ENCODE measurements around the gene TENM4. TPM values are rescaled to one million over a fixed set of nuclear protein-coding genes. Genes with fewer than 3 reads are reported as not detected.
A peak's percentile ranks its signal among the peaks of the same experiment; 100 is the strongest.

Gene TENM4
- polyA plus RNA-seq, 3 donors from 2014 or later: not detected

GRCh38 chr11:78967811-78968210, 473.0 kb downstream of the TENM4 start:
- no peak for DNase-seq
- H3K4me1 Mint-ChIP-seq: peaks cover 0 to 1% of the 10 kb centered on the region in 2 donors
- no peaks in the 10 kb centered on the region for H3K36me3 Mint-ChIP-seq

GRCh38 chr11:78965432-78965831, 475.4 kb downstream of the TENM4 start:
- H3K36me3 Mint-ChIP-seq: no peaks in the 10 kb centered on the region
- peaks cover 6 to 9% (median 8%) of the 10 kb centered on the region in 3 donors for H3K27me3 Mint-ChIP-seq (ENCODE audit: low read depth in 3 of 3)
- H3K4me1 Mint-ChIP-seq: peaks cover 0 to 7% of the 10 kb centered on the region in 2 donors
- H3K9me3 Mint-ChIP-seq: peaks cover 0 to 6% (median 0%) of the 10 kb centered on the region in 6 donors
- DNase-seq: no peak
- H3K27ac Mint-ChIP-seq: no peak overlapping the region
- H3K4me3 Mint-ChIP-seq: no peak overlapping the region

More at GRCh38 chr11:78967811-78968210, 473.0 kb downstream of the TENM4 start:
- H3K9me3 Mint-ChIP-seq: peaks cover 0 to 2% (median 0%) of the 10 kb centered on the region in 6 donors
- no peak overlapping the region for H3K27ac Mint-ChIP-seq
- H3K27me3 Mint-ChIP-seq (ENCODE audit: low read depth in 3 of 3): peaks cover under 1 to 6% (median 1%) of the 10 kb centered on the region in 3 donors
- no peak overlapping the region for H3K4me3 Mint-ChIP-seq

GRCh38 chr11:78961937-78962701, 478.7 kb downstream of the TENM4 start:
- H3K27me3 Mint-ChIP-seq (ENCODE audit: low read depth in 3 of 3): peaks cover 3 to 12% (median 8%) of the 10 kb centered on the region in 3 donors
- no peak for DNase-seq
- H3K27ac Mint-ChIP-seq: no peak overlapping the region
- peaks cover 0 to 5% (median 0%) of the 10 kb centered on the region in 6 donors for H3K9me3 Mint-ChIP-seq
- peak overlapping the region in 1 of 5 donors; percentile 26 for H3K4me3 Mint-ChIP-seq
- H3K4me1 Mint-ChIP-seq: peaks cover 0 to 7% of the 10 kb centered on the region in 2 donors
- no peaks in the 10 kb centered on the region for H3K36me3 Mint-ChIP-seq

GRCh38 chr11:78961247-78961646, 479.6 kb downstream of the TENM4 start:
- H3K36me3 Mint-ChIP-seq: no peaks in the 10 kb centered on the region
- peaks cover 0 to 13% (median 8%) of the 10 kb centered on the region in 3 donors for H3K27me3 Mint-ChIP-seq (ENCODE audit: low read depth in 3 of 3)
- H3K9me3 Mint-ChIP-seq: peaks cover 0 to 4% (median 0%) of the 10 kb centered on the region in 6 donors
- no peak overlapping the region for H3K27ac Mint-ChIP-seq
- DNase-seq: no peak
- H3K4me3 Mint-ChIP-seq: no peak overlapping the region
- H3K4me1 Mint-ChIP-seq: peaks cover 0 to 7% of the 10 kb centered on the region in 2 donors

GRCh38 chr11:78958444-78958843, 482.4 kb downstream of the TENM4 start:
- Mint-ChIP-seq H3K9me3 (peaks cover 0 to 4% (median 0%) of the 10 kb centered on the region in 6 donors), H3K27me3 (ENCODE audit: low read depth in 3 of 3) (peaks cover 0 to 13% (median 10%) of the 10 kb centered on the region in 3 donors), H3K27ac (no peak overlapping the region), H3K36me3 (no peaks in the 10 kb centered on the region), H3K4me3 (no peak overlapping the region), H3K4me1 (peaks cover 0 to 7% of the 10 kb centered on the region in 2 donors)
- no peak for DNase-seq

- Mint-ChIP-seq H3K36me3 (no peaks in the 10 kb centered on the region), H3K4me3 (no peak overlapping the region), H3K27ac (no peak overlapping the region), H3K4me1 (peaks cover 0 to 4% of the 10 kb centered on the region in 2 donors), H3K27me3 (ENCODE audit: low read depth in 3 of 3) (peaks cover 0 to 10% (median 7%) of the 10 kb centered on the region in 3 donors), H3K9me3 (peaks cover 0 to 4% (median 0%) of the 10 kb centered on the region in 6 donors)
- no peak for DNase-seq
These were observed 483.2 kb downstream of the TENM4 start for GRCh38 chr11:78957476-78958245.

DNA sequence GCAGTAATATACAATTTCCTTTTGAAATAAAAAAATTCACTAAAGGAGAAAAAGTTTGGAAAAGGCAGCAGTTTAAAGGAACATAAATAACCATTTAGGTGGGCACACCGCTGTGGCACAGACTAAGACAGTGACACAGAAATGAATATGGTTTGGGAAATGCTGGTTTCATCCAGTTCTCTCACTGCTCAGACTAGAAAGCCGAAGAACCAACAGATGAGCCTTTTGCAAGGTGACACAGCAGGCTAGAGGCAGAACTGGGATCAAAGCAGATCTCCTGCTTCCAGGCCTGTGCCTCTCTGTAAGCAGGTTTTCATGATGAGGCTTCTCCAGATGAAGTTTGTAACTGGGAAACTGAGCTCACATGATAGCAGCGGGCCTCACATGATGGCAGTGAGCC, 486.1 kb downstream of the TENM4 start:
- H3K4me3 Mint-ChIP-seq: no peak overlapping the region
- H3K9me3 Mint-ChIP-seq: peaks cover 0 to 3% (median 0%) of the 10 kb centered on the region in 6 donors
- H3K4me1 Mint-ChIP-seq: no peaks in the 10 kb centered on the region
- H3K27me3 Mint-ChIP-seq (ENCODE audit: low read depth in 3 of 3): peaks cover 0 to 6% (median 3%) of the 10 kb centered on the region in 3 donors
- no peak overlapping the region for H3K27ac Mint-ChIP-seq
- no peaks in the 10 kb centered on the region for H3K36me3 Mint-ChIP-seq
- DNase-seq: no peak

DNA sequence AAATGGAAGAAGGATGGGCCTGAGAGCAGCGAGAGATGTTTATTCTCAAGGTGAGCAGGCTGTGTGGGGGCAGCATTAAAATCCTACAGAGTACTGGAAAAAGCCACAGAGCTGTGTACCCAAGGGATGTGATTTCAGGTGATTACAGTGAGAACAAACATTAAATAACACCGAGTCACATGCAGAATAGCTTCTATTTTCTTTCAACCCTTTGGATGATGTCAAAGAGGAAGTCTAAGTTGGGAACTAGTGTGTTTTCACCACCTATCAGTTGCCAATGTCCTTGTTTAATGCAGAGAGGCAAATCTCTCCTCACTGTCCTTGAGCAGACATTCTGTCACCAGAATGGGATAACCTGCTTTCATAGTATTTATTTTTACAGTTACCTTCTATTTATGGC, 486.6 kb downstream of the TENM4 start:
- Mint-ChIP-seq H3K4me1 (no peaks in the 10 kb centered on the region), H3K27ac (no peak overlapping the region), H3K27me3 (ENCODE audit: low read depth in 3 of 3) (peaks cover 0 to 6% (median 3%) of the 10 kb centered on the region in 3 donors), H3K4me3 (no peak overlapping the region), H3K36me3 (no peaks in the 10 kb centered on the region), H3K9me3 (peaks cover 0 to 3% (median 0%) of the 10 kb centered on the region in 6 donors)
- DNase-seq: no peak

DNA sequence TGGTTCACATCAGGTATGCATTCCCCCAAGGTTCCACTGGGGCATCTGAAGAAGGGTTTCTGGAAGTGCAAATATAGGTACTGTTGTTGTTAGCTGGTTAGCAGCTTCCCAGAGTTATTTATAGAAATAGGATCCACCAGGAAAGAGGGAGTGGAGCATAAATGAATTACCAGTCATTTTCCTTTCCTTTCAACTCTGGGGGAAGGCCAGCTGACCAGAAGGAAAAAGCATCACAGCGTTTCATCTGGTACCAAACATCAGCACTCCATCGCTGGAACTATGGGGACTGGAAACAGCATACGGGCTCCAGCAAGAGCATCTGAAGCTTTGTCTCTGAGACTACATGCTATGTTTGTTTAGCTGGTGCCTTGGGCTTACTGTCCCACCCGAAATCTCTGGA, 487.9 kb downstream of the TENM4 start:
- Mint-ChIP-seq H3K4me3 (no peak overlapping the region), H3K27ac (no peak overlapping the region), H3K9me3 (peaks cover 0 to 3% (median 0%) of the 10 kb centered on the region in 6 donors), H3K27me3 (ENCODE audit: low read depth in 3 of 3) (peaks cover 0 to 6% (median 3%) of the 10 kb centered on the region in 3 donors), H3K36me3 (no peaks in the 10 kb centered on the region), H3K4me1 (no peaks in the 10 kb centered on the region)
- no peak for DNase-seq

GRCh38 chr11:78952175-78952574, 488.7 kb downstream of the TENM4 start:
- Mint-ChIP-seq H3K27me3 (ENCODE audit: low read depth in 3 of 3) (peaks cover 0 to 4% (median 3%) of the 10 kb centered on the region in 3 donors), H3K4me3 (no peak overlapping the region), H3K9me3 (peaks cover 0 to 3% (median 0%) of the 10 kb centered on the region in 6 donors), H3K4me1 (no peaks in the 10 kb centered on the region), H3K36me3 (no peaks in the 10 kb centered on the region), H3K27ac (no peak overlapping the region)
- no peak for DNase-seq

- Mint-ChIP-seq H3K27me3 (ENCODE audit: low read depth in 3 of 3) (peaks cover 0 to 6% (median 2%) of the 10 kb centered on the region in 3 donors), H3K4me1 (no peaks in the 10 kb centered on the region), H3K9me3 (peaks cover 0 to 3% (median 0%) of the 10 kb centered on the region in 6 donors), H3K27ac (no peak overlapping the region), H3K4me3 (no peak overlapping the region), H3K36me3 (no peaks in the 10 kb centered on the region)
- DNase-seq: no peak
These were observed 490.7 kb downstream of the TENM4 start for GRCh38 chr11:78949976-78950690.

GRCh38 chr11:78946945-78947902, 493.6 kb downstream of the TENM4 start:
- H3K27ac Mint-ChIP-seq: no peak overlapping the region
- no peak overlapping the region for H3K4me3 Mint-ChIP-seq
- H3K9me3 Mint-ChIP-seq: peaks cover 0 to 2% (median 0%) of the 10 kb centered on the region in 6 donors
- DNase-seq: no peak
- no peaks in the 10 kb centered on the region for H3K36me3 Mint-ChIP-seq
- peaks cover 2 to 6% (median 4%) of the 10 kb centered on the region in 3 donors for H3K27me3 Mint-ChIP-seq (ENCODE audit: low read depth in 3 of 3)
- H3K4me1 Mint-ChIP-seq: no peaks in the 10 kb centered on the region

Measured in immature natural killer cell (primary cell).